GM21447 (cell line): ENCODE measurements around the gene OSBPL2.

Source experiments
- ATAC-seq: cut with Tn5 transposase; IDR thresholded peaks from one replicate; pipeline ENCODE4 v1.9.1; 2021; ENCODE audit not compliant: unreplicated experiment

Gene OSBPL2

GRCh38 chr20:62323146-62323979 lies 85.0 kb downstream of the OSBPL2 start:
- ATAC-seq = no peak

DNA sequence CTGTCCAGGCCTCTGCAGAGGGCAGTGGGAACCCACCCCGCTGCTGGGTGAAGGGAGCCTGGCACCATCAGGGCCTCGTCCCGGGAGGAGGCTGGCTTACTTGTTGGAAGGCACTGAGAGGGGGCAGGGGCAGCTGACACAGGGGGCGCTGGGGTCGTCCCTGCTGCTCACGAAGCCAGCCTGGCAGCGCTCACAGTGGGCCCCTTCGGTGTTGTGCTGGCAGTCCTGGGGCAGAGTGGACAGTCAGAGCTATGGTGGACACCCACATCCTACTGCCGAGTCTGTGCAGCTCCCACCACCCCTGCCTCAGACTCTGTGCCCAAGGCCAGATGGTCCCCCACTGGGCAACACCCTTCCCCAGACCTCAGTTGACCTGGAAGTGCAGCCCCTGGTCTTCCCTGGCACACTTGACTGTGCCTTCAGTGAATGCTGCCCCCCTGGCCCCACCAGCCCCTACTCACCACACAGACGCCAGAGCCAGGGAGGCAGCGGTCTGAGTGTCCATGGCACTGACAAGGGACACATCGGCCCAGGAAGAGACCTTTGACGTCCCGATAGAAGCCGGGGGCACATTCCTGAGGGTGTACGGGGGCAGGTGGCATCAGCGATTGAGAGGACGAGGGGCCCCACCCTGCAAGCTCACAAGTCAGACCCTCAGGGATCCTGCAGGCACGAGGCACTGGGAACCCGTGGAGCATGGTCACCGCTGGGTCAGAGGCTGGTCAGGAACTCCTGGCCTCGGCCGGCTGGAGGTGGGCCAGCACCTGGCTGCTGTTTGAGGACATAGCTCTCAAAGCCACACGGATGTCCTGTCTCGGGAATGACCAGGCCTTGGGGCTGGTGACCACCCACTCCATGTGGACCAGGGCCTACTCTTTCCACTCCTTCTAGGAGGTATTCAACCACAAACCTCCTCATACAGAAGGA lies 85.9 kb downstream of the OSBPL2 start:
- ATAC-seq = no peak

GRCh38 chr20:62325172-62325905 lies 87.0 kb downstream of the OSBPL2 start:
- ATAC-seq = no peak

- ATAC-seq = no peak
Observed at GRCh38 chr20:62326559-62326958, 88.2 kb downstream of the OSBPL2 start.

DNA sequence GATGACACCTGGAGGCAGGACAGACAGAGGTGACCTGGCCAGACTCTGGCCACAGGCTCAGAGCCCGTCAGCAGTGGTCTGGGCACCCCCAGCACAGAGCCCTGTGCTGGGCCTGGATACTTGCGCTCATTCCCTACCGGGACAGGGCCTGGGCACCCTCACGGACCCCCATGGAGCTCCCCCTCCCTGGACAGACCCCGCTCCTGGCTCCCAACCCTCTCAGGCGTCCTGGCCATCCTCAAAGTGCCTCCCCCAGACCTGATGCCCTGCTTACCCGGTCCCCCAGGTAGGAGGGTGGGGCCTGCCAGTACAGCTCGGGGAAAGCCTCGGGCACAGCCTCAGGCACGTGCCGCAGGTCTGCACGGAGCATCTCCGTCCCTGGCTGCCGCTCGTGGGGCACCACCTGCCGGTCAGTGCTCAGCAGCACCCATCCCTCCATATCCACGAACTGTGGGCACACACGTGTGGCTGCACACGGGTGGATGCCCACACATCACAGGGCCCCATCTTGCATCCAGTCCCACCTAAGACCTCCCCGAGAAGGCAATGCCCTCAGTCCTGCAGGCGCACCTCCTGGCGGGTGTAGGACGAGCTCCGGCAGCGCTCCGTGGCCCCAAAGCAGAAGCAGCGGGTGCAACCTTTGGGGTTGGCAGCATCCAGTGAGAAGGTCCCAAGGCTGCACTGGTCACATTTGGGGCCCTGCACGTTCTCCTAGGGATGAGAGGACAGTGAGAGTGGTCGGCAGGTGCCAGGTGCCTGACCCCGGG lies 88.8 kb downstream of the OSBPL2 start:
- no peak for ATAC-seq

GRCh38 chr20:62327726-62328495 lies 89.6 kb downstream of the OSBPL2 start:
- ATAC-seq = no peak

DNA sequence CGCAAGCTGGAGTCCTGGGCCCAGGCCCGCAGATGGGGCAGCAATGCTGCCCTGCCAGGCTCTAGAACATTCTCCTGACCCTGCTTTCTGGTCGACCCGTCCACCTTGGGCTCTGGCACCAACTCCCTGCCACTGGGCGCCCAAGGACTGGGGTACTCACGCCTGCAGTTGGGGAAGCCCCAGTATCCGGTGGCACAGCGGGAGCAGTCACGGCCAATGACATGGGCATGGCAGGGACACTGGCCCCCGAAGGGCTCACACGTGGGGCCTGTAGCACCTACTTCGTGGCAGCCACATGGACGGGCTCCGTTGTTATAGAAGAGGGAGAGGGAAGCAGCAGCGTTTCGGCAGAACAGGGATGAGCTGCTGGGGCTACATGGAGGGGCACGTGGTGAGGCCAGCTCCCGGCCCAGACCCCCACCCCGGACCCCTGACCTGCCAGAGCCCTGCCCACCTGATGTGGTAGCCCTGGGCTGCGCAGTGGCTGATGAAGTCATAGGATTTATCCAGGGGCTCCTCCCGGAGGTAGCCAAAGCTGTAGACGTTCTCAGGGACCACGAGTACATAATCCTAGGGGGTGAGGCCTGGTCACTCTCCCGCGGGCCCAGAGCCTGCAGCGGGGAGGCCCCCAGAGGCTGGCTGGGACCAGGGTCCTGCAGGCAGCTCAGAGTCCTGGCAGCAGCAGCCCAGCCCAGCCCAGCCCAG lies 90.5 kb downstream of the OSBPL2 start:
- ATAC-seq = no peak

DNA sequence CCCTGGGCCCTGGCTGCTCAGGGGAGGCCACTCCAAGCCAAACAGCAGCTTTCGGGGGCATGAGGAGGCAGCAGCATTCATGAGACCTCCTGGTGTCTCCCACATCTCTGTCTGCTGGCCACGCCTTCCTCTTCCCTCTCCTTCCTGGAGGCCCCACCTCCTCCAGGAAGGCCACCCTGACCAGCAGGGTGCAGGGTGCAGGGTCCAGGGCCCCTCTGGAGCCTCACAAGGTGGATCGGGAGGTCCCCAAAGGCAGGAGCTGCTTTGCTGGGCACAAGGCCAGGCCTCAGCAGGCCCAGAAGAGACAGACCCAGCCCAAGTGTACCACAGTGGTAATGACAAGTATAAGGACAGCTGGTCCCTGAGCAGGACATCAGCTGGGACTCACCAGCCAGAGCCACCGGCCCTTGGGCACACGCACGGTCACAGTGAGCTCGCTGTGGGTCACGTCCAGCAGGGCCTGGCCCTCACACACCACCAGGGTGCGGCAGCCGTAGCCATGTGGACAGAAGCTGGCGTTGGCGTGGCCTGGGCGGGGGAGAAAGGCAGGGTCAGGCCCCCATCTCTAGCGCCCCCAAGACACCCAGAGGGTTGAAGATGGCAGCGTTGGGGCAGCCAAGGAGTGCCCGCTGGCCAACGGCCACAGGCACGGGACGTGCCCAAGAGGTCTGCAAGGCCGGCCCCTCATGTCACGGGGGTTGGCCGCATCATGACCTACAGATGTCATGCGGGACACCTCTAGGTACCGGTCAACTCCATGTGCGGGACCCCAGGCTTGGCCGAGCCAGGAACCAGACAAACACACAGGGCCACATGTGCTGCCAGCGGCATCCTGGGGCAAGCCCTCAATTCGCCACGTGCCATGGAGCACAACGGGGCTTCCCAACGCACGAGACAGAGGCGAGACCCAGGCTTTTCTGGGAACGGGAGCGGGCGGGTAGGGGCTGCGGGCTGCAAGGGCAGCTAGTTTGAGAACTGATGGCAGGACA lies 91.4 kb downstream of the OSBPL2 start:
- ATAC-seq = no peak

DNA sequence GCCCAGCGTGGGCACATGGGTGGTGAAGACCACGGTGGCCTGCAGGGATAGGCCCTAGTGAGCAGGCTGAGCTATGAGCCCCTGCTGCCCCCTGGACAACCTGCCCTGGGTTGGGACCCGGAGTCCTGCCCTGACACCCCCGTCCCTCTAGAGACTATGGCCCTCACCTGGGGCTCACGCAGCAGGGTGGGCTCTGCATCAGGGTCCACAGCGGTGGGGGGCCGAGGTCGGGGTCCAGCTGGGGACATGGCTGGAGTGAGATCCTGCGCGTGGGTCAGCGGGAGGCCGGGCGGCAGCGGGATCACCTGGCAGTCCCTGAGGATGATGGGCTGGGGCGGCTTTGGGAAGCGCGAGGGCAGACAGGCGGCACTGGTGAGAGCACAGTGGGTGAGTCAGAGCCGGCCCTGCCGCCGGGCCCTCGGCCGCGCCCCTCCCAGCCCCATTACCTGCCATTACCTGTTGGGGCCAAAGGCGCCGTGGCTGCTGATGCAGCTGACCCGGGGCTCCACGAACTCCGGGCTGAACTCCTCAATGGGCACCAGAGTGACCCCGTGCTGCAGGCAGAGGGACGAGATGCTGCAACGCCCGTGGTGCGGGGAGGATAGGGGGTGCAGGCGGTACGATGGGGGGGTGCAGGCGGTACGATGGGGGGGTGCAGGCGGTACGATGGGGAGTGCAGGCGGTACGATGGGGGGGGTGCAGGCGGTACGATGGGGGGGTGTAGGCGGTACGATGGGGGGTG lies 92.4 kb downstream of the OSBPL2 start:
- ATAC-seq = no peak

GRCh38 chr20:62331347-62331746 lies 93.0 kb downstream of the OSBPL2 start:
- ATAC-seq = no peak

DNA sequence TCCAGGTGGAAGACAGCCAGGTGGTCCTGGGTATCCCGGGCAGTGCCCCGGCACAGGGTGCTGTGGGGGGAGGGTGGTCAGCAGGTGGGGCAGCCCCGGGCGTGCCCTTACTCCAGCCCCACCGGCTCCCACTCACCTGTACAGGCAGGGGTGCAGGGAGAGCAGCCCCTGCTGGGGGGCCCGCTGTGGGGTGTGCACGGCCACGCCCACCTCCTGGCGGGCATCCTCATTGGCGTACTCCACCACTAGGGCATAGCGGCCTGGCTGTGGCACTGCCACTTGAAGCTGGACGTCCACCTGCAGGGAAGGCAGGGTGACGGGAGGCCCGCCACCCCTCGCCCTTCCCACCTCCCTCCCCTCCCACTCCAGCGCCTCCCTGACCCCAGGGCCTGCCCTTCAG lies 94.1 kb downstream of the OSBPL2 start:
- no peak for ATAC-seq

GRCh38 chr20:62332989-62333819 lies 94.9 kb downstream of the OSBPL2 start:
- no peak for ATAC-seq

DNA sequence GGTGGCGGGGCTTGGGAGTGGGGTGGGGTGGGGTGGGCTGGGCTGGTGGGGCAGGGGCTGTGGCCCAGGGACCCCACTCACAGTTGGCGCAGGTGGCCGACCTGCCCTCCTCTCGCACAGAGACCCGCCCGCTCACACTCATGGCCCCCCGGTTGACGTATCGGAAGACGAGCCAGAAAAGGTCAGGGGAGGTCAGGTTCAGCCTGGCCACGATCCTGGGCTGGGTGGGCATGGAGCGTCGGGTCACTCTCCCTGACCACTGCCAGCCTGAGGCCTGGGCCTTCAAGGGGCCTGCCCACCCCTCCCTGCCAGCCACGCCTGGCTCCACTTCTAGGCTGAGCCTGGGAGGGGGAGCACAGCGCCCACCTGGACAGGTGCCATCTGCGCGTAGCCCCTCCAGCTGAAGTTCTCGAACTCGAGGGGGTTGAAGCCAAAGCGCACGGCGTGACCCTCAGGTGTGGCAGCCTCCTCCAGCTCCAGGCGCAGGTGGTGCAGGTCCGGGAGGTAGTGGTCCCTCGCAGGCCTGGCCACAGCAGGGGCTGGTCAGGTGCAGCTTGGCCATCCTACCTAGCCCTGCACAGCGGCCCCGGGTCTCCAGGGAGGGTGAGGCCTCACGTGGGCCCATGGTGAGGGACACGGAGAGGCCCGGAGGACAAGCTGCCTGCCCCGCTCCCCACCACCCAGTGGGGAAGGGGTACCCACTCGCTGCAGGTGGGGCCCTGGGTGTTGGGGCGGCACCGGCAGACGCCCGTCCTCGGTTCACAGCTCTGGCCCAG lies 95.7 kb downstream of the OSBPL2 start:
- ATAC-seq = no peak

- no peak for ATAC-seq
Observed at GRCh38 chr20:62334881-62335280, 96.6 kb downstream of the OSBPL2 start.

DNA sequence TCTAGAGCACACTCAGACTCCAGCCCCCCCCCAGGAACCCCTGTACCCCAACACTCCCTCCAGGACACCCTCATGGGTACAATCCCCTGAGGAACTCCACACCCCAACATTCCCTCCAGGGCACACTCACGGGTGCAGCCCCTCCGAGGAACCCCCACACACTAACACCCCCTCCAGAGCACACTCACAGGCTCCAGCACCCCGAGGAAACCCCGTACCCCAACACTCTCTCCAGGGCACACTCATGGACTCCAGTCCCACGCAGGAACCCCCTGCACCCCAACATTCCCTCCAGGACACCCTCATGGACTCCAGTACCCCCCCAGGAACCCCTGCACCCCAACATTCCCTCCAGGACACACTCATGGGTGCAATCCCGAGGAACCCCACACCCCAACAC lies 97.2 kb downstream of the OSBPL2 start:
- ATAC-seq = no peak

- ATAC-seq = no peak
Observed at GRCh38 chr20:62336329-62336728, 98.0 kb downstream of the OSBPL2 start.
